Measurements from ENCODE around the gene UBAC1. TPM values are rescaled to one million over a fixed set of nuclear protein-coding genes. Genes with fewer than 3 reads are reported as not detected.

The UBAC1 gene
- total RNA-seq, 1 donor from 2014 or later: 36.1 TPM

DNA sequence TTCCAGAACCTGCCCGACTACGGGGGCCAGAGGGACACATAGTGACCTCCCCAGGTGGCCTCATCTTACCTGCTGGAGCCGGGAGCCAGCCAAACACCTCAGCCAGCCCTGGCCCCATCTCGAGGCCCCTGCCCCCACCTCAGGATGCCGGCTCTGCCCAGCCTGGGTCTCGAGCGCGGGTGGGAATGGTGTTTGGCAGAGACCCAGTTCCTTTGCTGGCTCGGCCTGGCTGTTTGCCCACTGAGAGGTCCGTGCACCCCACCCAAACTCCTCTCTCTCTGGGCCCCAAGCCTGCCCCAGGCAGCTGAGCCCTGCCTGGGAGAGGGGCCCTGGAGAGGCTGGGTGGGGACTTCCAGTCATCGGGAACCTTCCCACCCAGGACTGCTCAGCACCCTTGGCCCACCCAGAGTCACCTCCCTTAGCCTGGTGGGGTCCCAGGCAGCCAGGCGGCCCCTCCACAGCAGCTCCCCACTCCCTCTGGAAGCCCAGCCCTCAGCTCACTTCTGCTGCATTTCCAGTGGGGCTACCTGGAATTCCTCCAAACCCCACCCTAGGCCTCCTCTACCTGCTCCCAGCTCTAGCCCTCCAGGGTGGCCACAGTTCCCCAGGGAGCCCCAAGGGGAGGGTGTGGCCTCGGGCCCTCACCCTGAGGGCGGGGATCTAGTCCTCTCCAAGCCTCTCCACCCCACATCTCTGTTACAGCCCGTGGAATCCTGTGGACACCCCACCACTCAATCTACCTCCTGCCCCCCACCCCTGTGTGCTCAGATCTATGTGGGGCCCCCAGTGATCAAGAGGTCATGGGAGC, 42.4 kb upstream of the UBAC1 start:
- H3K4me3 ChIP-seq (ENCODE audit: low read depth, low read length): no peak overlapping the region
- no peaks in the 10 kb centered on the region for H3K27me3 ChIP-seq (ENCODE audit: control insufficient read depth, insufficient read depth, low read length)
- H3K36me3 ChIP-seq (ENCODE audit: control insufficient read depth, insufficient read depth, low read length): peaks cover 1% of the 10 kb centered on the region
- TF ChIP-seq CTCF (IDR thresholded peaks at IDR 0.05; ENCODE audit: insufficient read depth, low read length, severe bottlenecking): no peak
- FAIRE-seq (no peak), DNase-seq (ENCODE audit: low read depth) (no peak)

GRCh38 chr9:136002881-136003280, 41.7 kb upstream of the UBAC1 start:
- Histone ChIP-seq H3K4me3 (ENCODE audit: low read depth, low read length) (no peak overlapping the region), H3K36me3 (ENCODE audit: control insufficient read depth, insufficient read depth, low read length) (peaks cover 1% of the 10 kb centered on the region), H3K27me3 (ENCODE audit: control insufficient read depth, insufficient read depth, low read length) (no peaks in the 10 kb centered on the region)
- DNase-seq (ENCODE audit: low read depth) (no peak), FAIRE-seq (no peak)
- no peak for TF ChIP-seq CTCF (IDR thresholded peaks at IDR 0.05; ENCODE audit: insufficient read depth, low read length, severe bottlenecking)

- no peak for FAIRE-seq
- H3K4me3 ChIP-seq (ENCODE audit: low read depth, low read length): no peak overlapping the region
- DNase-seq (ENCODE audit: low read depth): no peak
- no peaks in the 10 kb centered on the region for H3K36me3 ChIP-seq (ENCODE audit: control insufficient read depth, insufficient read depth, low read length)
- no peaks in the 10 kb centered on the region for H3K27me3 ChIP-seq (ENCODE audit: control insufficient read depth, insufficient read depth, low read length)
- TF ChIP-seq CTCF (IDR thresholded peaks at IDR 0.05; ENCODE audit: insufficient read depth, low read length, severe bottlenecking): no peak
Measured at GRCh38 chr9:136002215-136002614, 41.0 kb upstream of the UBAC1 start.

DNA sequence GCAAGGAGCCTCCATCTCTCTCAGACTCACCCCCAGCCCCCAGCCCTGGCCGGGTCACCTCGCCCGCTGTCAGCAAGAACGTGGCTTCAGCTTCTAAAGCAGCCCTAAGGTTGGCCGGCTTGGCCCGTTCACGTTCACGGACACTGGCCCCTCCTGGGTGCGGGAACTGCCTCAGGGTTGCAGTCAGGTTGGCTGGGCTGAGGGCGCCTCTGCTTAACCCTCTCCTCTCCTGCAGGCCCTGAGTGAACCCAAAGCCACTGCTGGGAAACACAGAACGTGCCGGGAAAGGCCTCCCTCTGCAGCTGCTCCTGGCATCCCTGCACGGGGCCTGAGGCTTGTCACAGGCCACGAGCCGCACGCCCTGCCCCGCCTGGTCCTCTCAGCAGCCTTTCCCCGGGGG, 40.1 kb upstream of the UBAC1 start:
- DNase-seq (ENCODE audit: low read depth) (no peak), FAIRE-seq (no peak)
- Histone ChIP-seq H3K36me3 (ENCODE audit: control insufficient read depth, insufficient read depth, low read length) (no peaks in the 10 kb centered on the region), H3K27me3 (ENCODE audit: control insufficient read depth, insufficient read depth, low read length) (no peaks in the 10 kb centered on the region), H3K4me3 (ENCODE audit: low read depth, low read length) (no peak overlapping the region)
- TF ChIP-seq CTCF (IDR thresholded peaks at IDR 0.05; ENCODE audit: insufficient read depth, low read length, severe bottlenecking): no peak

GRCh38 chr9:135998410-135999071, 37.4 kb upstream of the UBAC1 start:
- FAIRE-seq (no peak), DNase-seq (ENCODE audit: low read depth) (no peak)
- Histone ChIP-seq H3K36me3 (ENCODE audit: control insufficient read depth, insufficient read depth, low read length) (no peaks in the 10 kb centered on the region), H3K4me3 (ENCODE audit: low read depth, low read length) (no peak overlapping the region), H3K27me3 (ENCODE audit: control insufficient read depth, insufficient read depth, low read length) (no peaks in the 10 kb centered on the region)
- TF ChIP-seq CTCF (IDR thresholded peaks at IDR 0.05; ENCODE audit: insufficient read depth, low read length, severe bottlenecking): no peak
